Loucy (cell line): ENCODE data around the gene SH3RF3.
"Not testable (repeated sequence)": the region's sequence is repeated elsewhere in the genome, so short reads cannot be mapped to it uniquely, and the experiment has no call there.

Experiments used
- H2AFZ ChIP-seq: fragments of 200-600 bp; sonication (generic); 2 replicates; pipeline ENCODE4 v1.6.0; 2016; ENCODE audit warnings: antibody characterized with exemption, mild to moderate bottlenecking, low read length, moderate library complexity
- H3F3A ChIP-seq: fragments of 200-600 bp; 2 replicates; pipeline ENCODE4 v1.6.0; 2016; ENCODE audit warnings: antibody characterized with exemption, low read depth, mild to moderate bottlenecking
- H3K27me3 ChIP-seq: fragments of 200-600 bp; sonication (generic); 2 replicates; pipeline ENCODE4 v1.6.1; 2014; ENCODE audit warnings: low read length, mild to moderate bottlenecking; ENCODE audit not compliant: insufficient read depth, poor library complexity, severe bottlenecking
- H3K36me3 ChIP-seq: fragments of 200-600 bp; sonication (generic); 2 replicates; pipeline ENCODE4 v1.6.1; 2016; ENCODE audit warnings: low read length; ENCODE audit not compliant: insufficient read depth
- H3K4me1 ChIP-seq: fragments of 200-600 bp; sonication (generic); 2 replicates; pipeline ENCODE4 v1.5.1; 2014; ENCODE audit warnings: low read length, mild to moderate bottlenecking; ENCODE audit not compliant: insufficient read depth, poor library complexity, severe bottlenecking
- H3K4me2 ChIP-seq: fragments of 200-600 bp; sonication (generic); 2 replicates; pipeline ENCODE4 v1.6.0; 2014; ENCODE audit warnings: antibody characterized with exemption, low read length, low read depth, mild to moderate bottlenecking; ENCODE audit not compliant: poor library complexity, severe bottlenecking
- H3K4me3 ChIP-seq: fragments of 200-600 bp; sonication (generic); 2 replicates; pipeline ENCODE4 v1.5.1; 2014; ENCODE audit warnings: low read length, mild to moderate bottlenecking, mixed read lengths; ENCODE audit not compliant: poor library complexity, severe bottlenecking
- H3K79me2 ChIP-seq: fragments of 200-600 bp; sonication (generic); 2 replicates; pipeline ENCODE4 v1.6.1; 2014; ENCODE audit warnings: low read length; ENCODE audit not compliant: insufficient read depth
- H3K9ac ChIP-seq: fragments of 200-600 bp; sonication (generic); 2 replicates; pipeline ENCODE4 v1.6.0; 2014; ENCODE audit warnings: mild to moderate bottlenecking, low read depth, low read length, moderate library complexity; ENCODE audit not compliant: poor library complexity, severe bottlenecking
- H3K9me2 ChIP-seq: fragments of 200-600 bp; sonication (generic); replicated peaks from 2 replicates; pipeline ENCODE4 v1.6.1; 2016; ENCODE audit warnings: low read depth, low read length, mixed read lengths
- H3K9me3 ChIP-seq: fragments of 200-600 bp; sonication (generic); 2 replicates; pipeline ENCODE4 v1.6.1; 2014; ENCODE audit warnings: mild to moderate bottlenecking, antibody characterized with exemption, low read length, low read depth; ENCODE audit not compliant: insufficient read depth
- H4K20me1 ChIP-seq: fragments of 200-600 bp; sonication (generic); 2 replicates; pipeline ENCODE4 v1.6.0; 2014; ENCODE audit warnings: antibody characterized with exemption, low read length, mild to moderate bottlenecking; ENCODE audit not compliant: insufficient read depth, poor library complexity, severe bottlenecking
- CTCF ChIP-seq: fragments of 200-600 bp; sonication (generic); conservative IDR thresholded peaks from 2 replicates; pipeline ENCODE4 v1.5.1; 2014; ENCODE audit warnings: mild to moderate bottlenecking, antibody characterized with exemption, low read length
- EZH2phosphoT487 ChIP-seq: fragments of 200-600 bp; IDR thresholded peaks from 2 replicates; pipeline ENCODE4 v1.6.1; 2018; ENCODE audit warnings: antibody characterized with exemption, mild to moderate bottlenecking, moderate library complexity, borderline replicate concordance

The SH3RF3 gene

GRCh38 chr2:109120166-109120565 is 8.8 kb upstream of the SH3RF3 start:
- no peak overlapping the region for H3K4me2 ChIP-seq
- H3K4me1 ChIP-seq: peaks cover 6% of the 10 kb centered on the region
- H3K79me2 ChIP-seq: no peaks in the 10 kb centered on the region
- no peaks in the 10 kb centered on the region for H3K27me3 ChIP-seq
- TF ChIP-seq CTCF (no peak), EZH2phosphoT487 (no peak)
- H3K4me3 ChIP-seq: no peak overlapping the region
- H3F3A ChIP-seq: no peaks in the 10 kb centered on the region
- no peak overlapping the region for H3K9ac ChIP-seq
- H3K36me3 ChIP-seq: no peaks in the 10 kb centered on the region
- no peak overlapping the region for H2AFZ ChIP-seq
- H3K9me2 ChIP-seq: no peaks in the 10 kb centered on the region
- no peaks in the 10 kb centered on the region for H4K20me1 ChIP-seq
- no peaks in the 10 kb centered on the region; the same call in 1 of the 2 replicates for H3K9me3 ChIP-seq

DNA sequence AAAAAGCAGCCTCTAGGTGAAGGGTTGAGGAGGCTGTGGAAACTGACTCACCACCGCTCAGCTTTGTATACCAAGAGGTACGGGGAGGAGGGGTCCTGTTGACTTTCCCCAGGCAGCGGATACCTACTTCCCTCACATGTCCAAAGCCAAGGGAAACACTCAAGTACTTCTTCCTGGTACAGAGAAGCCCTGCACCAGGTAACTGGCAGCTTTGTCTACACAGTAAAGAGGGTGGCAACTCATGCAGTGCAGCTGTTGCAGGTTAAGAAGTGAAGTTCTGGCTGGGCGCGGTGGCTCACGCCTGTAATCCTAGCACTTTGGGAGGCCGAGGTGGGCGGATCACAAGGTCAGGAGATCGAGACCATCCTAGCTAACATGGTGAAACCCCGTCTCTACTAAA is 8.3 kb upstream of the SH3RF3 start:
- H3K9ac ChIP-seq, H3K9me3 ChIP-seq, H3K79me2 ChIP-seq, H3K36me3 ChIP-seq, H3K9me2 ChIP-seq, H3K27me3 ChIP-seq, H4K20me1 ChIP-seq, H3K4me3 ChIP-seq, H2AFZ ChIP-seq, H3K4me2 ChIP-seq, H3F3A ChIP-seq: not testable (repeated sequence)
- H3K4me1 ChIP-seq: peaks cover 11% of the 10 kb centered on the region

- no peaks in the 10 kb centered on the region for H3F3A ChIP-seq
- peaks cover 12% of the 10 kb centered on the region for H3K4me1 ChIP-seq
- H3K9me2 ChIP-seq: no peaks in the 10 kb centered on the region
- H3K9me3 ChIP-seq: no peaks in the 10 kb centered on the region
- TF ChIP-seq EZH2phosphoT487: no peak
- no peak for TF ChIP-seq CTCF
- H4K20me1 ChIP-seq: no peaks in the 10 kb centered on the region
- no peak overlapping the region for H2AFZ ChIP-seq
- H3K4me3 ChIP-seq: no peak overlapping the region
- H3K36me3 ChIP-seq: no peaks in the 10 kb centered on the region
- H3K9ac ChIP-seq: no peak overlapping the region
- no peaks in the 10 kb centered on the region for H3K27me3 ChIP-seq
- no peak overlapping the region for H3K4me2 ChIP-seq
- H3K79me2 ChIP-seq: 0 out of 2 replicates have a peak, but pooled peaks cover 3% of the 10 kb centered on the region
Observed at GRCh38 chr2:109123586-109124201, 5.3 kb upstream of the SH3RF3 start.

- Histone ChIP-seq H3K4me3 (no peak overlapping the region), H3K9me3 (no peaks in the 10 kb centered on the region), H3K27me3 (no peaks in the 10 kb centered on the region), H3K9ac (no peak overlapping the region), H3K9me2 (no peaks in the 10 kb centered on the region), H3K36me3 (no peaks in the 10 kb centered on the region), H3K4me1 (peaks cover 13% of the 10 kb centered on the region), H2AFZ (no peak overlapping the region), H3F3A (no peaks in the 10 kb centered on the region), H4K20me1 (no peaks in the 10 kb centered on the region), H3K79me2 (peaks cover 16% of the 10 kb centered on the region; the same call in 1 of the 2 replicates), H3K4me2 (no peak overlapping the region)
- no peak for TF ChIP-seq CTCF
- no peak for TF ChIP-seq EZH2phosphoT487
Observed at GRCh38 chr2:109124982-109125592, 3.9 kb upstream of the SH3RF3 start.
